Mucosa of descending colon (tissue), 3 donors: ENCODE measurements around the gene NAXD. TPM values are rescaled to one million over a fixed set of nuclear protein-coding genes. Genes with fewer than 3 reads are reported as not detected.

Experiments used
- ATAC-seq: fragments of 200-7000 bp; cut with Tn5 transposase; one replicate; pipeline ENCODE4 v1.9.1; 2020; ENCODE audit warnings: mild to moderate bottlenecking, moderate library complexity
- DNase-seq, 3 donors: peaks; one replicate each; pipeline ENCODE4 v3.0.0-alpha.2; 2020
- H3K36me3 ChIP-seq: fragments of 200-600 bp; one replicate; pipeline ENCODE4 v1.8.0; 2021; ENCODE audit warnings: low read depth, mild to moderate bottlenecking
- H3K4me1 ChIP-seq: fragments of 200-600 bp; one replicate; pipeline ENCODE4 v1.8.0; 2021; ENCODE audit warnings: low read depth, mild to moderate bottlenecking
- H3K4me3 ChIP-seq: fragments of 200-600 bp; one replicate; pipeline ENCODE4 v1.8.0; 2021; ENCODE audit warnings: mild to moderate bottlenecking
- H3K9me3 ChIP-seq: fragments of 200-600 bp; one replicate; pipeline ENCODE4 v1.8.0; 2021; ENCODE audit warnings: mild to moderate bottlenecking
- CTCF ChIP-seq: fragments of 200-600 bp; IDR thresholded peaks from one replicate; pipeline ENCODE4 v1.8.0; 2022; ENCODE audit warnings: antibody characterized with exemption, mild to moderate bottlenecking
- intact Hi-C, 2 donors: fragments of 100-400 bp; cut with DNase I in 1 of 2; cut with micrococcal nuclease in 1 of 2; formaldehyde crosslinking; loops; one replicate each; pipeline versions ENCODE4 v1.11.0 to v1.11.1; 2022; cut with DNase I, micrococcal nuclease
- total RNA-seq, 3 donors: library from RNA; stranded (reverse); fragmentation: NEBNext Ultra II Directional in 2 of 3; extraction: Animal tissue kit (Norgen Biotek cat#: 25700) in 2 of 3; gene quantifications; one replicate each; pipeline versions ENCODE4 v1.2.1 to v1.2.4, GENCODE V29; 2021 to 2023
- donor health status: DM: no; HTN: no; CAD: no; lungs with moderate emphysema.
- donor health status: DM: no; HTN: no; CAD: no.
- donor health status: DM: no; HTN: yes; CAD: no.

The NAXD gene
- total RNA-seq, 3 donors from 2014 or later, result 32.8 to 49.6 (median 38.8) TPM

GRCh38 chr13:110610955-110611595 lies 4.3 kb upstream of the NAXD start:
- DNase-seq (no peak), ATAC-seq (no peak)
- Histone ChIP-seq H3K4me1 (peaks cover 3% of the 10 kb centered on the region), H3K9me3 (no peaks in the 10 kb centered on the region), H3K36me3 (no peaks in the 10 kb centered on the region), H3K4me3 (no peak overlapping the region)
- TF ChIP-seq CTCF, result no peak
- intact Hi-C loops, result no loop called here

GRCh38 chr13:110615005-110615321 lies 382 bp upstream of the NAXD start:
- Histone ChIP-seq H3K9me3 (no peaks in the 10 kb centered on the region), H3K36me3 (no peaks in the 10 kb centered on the region), H3K4me3 (no peak overlapping the region), H3K4me1 (peaks cover 20% of the 10 kb centered on the region)
- TF ChIP-seq CTCF, result no peak
- ATAC-seq (no peak), DNase-seq (peak in 1 of 3 donors; percentile 20)
- intact Hi-C loops, result no loop called here

GRCh38 chr13:110616103-110617101 lies 1.1 kb downstream of the NAXD start:
- H3K4me1 ChIP-seq, result peaks cover 24% of the 10 kb centered on the region
- ATAC-seq, result peak; percentile 67

GRCh38 chr13:110617321-110618072 lies 2.2 kb downstream of the NAXD start:
- peak; percentile 18 for ATAC-seq
- intact Hi-C loops, result no loop called here
- TF ChIP-seq CTCF, result no peak
- Histone ChIP-seq H3K4me1 (peaks cover 24% of the 10 kb centered on the region), H3K36me3 (no peaks in the 10 kb centered on the region), H3K9me3 (no peaks in the 10 kb centered on the region), H3K4me3 (no peak overlapping the region)
- DNase-seq, result peak in 1 of 3 donors; percentile 66

More at GRCh38 chr13:110616103-110617101, 1.1 kb downstream of the NAXD start:
- no peak for TF ChIP-seq CTCF
- H3K4me3 ChIP-seq, result peak overlapping the region; percentile 91
- no peaks in the 10 kb centered on the region for H3K9me3 ChIP-seq
- H3K36me3 ChIP-seq, result no peaks in the 10 kb centered on the region
- DNase-seq, result peak; percentile 36 to 67 (median 66)
- intact Hi-C loops, result no loop called here

- intact Hi-C loops, result no loop called here
- H3K9me3 ChIP-seq, result no peaks in the 10 kb centered on the region
- H3K4me3 ChIP-seq, result no peak overlapping the region
- peaks cover 24% of the 10 kb centered on the region for H3K4me1 ChIP-seq
- ATAC-seq (no peak), DNase-seq (no peak)
- TF ChIP-seq CTCF, result no peak
- no peaks in the 10 kb centered on the region for H3K36me3 ChIP-seq
These were observed 2.8 kb downstream of the NAXD start for GRCh38 chr13:110618167-110618566.
